HG03139 (cell line): ENCODE data around the gene VPS13C.

Source experiments
- ATAC-seq: cut with Tn5 transposase; IDR thresholded peaks from one replicate; pipeline ENCODE4 v1.9.1; 2021; ENCODE audit not compliant: unreplicated experiment

VPS13C gene

DNA sequence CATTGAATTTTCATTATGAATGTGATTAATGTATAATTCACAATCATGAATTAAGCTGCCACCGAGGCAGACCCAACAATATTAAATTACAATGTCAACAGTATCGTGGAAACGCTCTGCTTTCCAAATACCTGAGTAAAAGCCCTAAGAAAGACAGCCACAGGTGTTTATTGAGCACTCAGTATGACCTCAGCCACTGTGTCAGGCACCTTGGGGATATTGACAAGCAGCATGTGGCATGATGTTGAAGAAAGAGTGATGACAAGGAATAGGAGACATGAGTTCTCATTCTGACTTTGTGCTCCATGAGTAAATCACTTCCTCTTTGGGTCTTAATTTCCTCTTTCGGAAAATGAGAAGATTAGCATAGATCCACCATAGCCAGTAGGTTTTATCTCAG is 19.3 kb upstream of the VPS13C start:
- ATAC-seq, result no peak

DNA sequence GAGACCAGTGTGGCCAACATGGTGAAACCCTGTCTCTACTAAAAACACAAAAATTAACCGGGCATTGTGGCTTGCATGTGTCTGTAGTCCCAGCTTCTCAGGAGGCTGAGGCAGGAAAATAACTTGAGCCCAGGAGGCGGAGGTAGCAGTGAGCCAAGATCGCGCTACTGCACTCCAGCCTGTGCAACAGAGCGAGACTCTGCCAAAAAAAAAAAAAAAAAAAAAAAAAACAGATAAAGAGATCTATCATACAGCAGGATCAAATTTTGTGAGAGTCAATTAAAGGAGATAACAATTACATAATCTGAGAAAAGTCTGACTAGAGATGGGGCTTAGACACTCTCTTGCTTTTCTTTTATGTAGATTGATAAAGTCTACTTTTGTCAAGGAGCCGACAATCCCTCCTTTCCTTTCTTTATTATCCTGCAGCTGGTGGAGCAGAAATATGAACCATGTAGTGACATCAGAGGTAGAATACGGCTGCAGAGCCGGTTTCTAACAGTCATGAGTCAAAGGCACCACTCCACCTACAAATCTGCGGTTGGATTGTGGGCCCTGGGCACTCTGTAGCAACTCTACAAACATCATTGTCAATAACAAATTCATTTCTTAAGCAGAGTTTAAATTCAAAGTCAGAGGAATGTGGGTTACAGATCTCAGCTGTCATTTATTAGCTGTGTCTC is 15.5 kb upstream of the VPS13C start:
- no peak for ATAC-seq

DNA sequence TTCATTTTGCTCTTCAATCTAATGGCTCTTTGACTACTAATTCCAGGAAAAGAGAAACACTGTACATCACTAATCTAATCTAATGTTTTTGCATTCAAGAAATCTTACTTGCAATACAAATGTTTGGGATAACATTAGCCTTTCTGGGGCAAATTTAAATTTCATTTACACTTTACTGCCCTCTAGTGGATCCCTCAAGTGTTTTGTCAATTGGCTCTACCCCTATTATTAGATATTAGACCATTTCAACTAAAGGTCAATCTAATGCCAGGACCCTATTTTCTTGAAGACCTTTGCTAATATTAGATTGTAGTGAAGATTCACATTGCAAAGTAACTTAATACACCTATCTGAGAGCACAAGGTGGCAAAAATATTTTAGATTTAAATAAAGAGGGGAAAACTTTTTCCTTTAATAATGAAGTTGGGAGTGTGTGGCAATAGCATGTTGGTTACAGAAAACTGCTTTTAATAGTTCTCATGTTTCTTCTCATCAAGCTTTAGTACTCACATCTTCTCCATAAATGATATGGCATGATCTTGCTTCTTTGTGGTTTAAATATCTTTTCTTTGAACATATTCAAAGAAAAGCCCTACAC is 11.6 kb upstream of the VPS13C start:
- ATAC-seq, result no peak

DNA sequence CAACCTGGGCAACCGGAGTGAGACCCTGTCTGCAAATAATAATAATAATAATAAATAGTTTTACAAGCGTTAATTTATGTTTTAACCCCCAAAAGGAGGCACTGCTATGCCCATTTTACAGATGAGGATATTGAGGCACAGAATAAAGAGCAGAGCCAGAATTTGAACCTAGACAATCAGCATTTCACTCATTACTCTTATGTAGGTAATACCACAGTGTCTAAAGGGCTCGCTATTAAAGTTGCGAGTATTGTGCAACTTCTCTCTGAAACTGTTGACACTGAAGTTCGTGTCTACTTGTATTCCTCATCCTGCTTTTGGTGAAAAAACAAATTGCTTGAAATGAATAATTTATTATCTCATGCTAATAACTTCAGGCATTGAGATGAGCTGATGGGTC is 9.3 kb upstream of the VPS13C start:
- ATAC-seq, result no peak

DNA sequence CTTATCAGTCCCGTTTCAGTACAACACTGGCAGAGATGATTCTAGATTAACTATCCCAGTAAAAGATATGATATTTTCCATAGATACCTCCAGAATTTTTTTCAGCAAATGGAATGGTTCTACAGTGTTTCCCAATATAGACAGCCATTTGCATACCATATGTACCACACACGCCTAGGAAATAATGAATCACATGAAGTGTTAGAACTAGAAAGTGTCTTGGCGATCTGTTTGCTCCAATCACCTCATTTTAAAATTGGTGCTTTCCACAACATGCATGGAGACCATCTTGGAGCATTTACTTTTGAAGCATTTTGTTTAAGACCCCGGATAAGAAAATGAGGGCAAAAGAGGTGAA is 8.5 kb upstream of the VPS13C start:
- ATAC-seq, result no peak

DNA sequence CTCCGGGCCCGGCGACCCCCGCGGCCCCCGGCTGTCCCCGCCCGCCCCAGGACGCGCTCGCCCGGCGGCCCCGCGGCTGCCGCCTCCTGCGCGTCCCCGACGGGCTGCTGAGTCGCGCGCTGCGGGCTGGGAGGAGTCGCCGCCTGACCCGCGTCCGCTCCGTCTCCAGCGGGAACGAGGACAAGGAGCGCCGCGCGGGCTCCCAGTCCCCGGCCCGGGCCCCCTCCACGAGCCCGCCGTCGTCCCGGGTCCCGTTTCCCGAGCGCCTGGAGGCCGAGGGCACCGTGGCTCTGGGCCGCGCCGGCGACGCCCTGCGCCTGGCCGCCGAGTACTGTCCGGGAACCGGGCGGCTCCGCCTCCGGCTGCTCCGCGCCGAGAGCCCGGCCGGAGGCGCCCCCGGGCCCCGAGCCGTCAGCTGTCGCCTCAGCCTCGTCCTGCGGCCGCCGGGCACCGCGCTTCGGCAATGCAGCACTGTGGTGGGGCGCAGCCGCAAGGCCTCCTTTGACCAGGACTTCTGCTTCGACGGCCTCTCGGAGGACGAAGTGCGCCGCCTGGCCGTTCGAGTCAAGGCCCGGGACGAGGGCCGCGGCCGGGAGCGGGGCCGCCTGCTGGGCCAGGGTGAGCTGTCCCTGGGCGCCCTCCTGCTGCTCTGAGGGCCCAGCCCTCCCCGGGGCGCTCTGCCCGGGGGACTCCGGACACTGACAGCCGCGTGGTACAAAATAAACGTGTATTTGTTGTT is 8.0 kb upstream of the VPS13C start:
- ATAC-seq, result no peak

DNA sequence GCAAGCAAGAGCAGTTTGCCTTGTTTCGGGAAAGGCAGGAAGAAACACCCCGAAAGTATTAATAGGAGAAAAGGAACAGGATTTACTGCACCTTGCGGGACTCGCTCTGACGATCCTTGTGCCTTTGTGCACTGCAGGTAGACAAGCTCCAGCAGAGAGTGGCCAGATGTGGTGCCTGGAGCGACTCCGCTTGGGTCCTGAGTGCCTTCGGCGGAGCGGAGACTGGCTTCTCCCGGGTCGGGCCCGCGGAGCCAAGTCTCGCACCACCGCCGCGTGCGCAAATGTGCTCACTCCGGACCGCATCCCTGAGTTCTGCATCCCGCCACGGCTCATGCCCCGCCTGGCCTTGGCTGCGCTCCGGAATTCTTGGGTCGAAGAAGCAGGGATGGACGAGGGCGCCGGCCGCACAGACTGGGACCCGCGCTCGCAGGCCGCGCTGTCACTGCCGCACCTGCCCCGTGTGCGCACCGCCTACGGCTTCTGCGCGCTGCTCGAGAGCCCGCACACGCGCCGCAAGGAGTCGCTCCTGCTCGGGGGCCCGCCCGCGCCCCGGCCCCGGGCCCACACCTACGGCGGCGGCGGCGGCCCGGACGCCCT is 7.3 kb upstream of the VPS13C start:
- ATAC-seq, result no peak

DNA sequence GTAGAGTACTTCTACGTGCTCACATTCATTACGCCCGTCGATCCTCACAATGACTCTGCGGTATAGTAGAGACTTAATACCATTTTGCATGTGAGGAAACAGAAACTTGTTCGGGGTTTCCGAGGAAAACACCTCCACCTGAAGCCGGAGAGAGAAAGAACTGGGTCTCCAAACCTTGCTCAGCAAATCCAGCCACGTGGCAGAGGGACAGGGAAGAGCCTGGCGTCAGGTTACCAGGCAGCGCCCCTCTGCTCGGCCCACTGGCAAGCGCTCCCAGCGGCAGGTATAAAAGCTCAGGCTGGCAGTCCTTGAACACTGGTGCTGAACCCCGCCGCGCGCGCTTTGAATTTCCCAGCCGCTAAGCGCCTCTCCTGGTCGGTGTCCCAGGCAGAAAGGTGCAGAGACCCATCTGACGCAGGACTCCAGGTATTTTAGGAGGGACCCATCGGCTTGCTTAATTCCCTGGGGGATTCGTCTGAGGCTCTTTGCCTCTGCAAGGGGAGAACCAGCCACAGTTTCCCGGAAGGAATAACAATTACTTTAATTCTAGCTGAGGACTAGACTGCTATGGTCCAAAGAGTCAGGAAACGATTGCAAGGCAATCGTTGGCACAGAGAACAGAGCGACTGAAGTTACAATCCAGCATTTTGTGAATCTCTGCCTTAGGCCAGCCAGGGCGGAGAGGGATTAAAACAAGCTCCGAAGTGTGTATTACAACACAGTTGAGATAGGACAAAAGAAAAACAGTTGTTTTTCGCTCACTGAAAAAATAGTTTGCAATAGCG is 6.6 kb upstream of the VPS13C start, which contains the start of gene C2CD4A:
C2CD4A (plus strand) TSS at position 315 of the 785 bp plus-strand sequence. CDS start 637 bp downstream, outside the sequence.
- ATAC-seq, result no peak

DNA sequence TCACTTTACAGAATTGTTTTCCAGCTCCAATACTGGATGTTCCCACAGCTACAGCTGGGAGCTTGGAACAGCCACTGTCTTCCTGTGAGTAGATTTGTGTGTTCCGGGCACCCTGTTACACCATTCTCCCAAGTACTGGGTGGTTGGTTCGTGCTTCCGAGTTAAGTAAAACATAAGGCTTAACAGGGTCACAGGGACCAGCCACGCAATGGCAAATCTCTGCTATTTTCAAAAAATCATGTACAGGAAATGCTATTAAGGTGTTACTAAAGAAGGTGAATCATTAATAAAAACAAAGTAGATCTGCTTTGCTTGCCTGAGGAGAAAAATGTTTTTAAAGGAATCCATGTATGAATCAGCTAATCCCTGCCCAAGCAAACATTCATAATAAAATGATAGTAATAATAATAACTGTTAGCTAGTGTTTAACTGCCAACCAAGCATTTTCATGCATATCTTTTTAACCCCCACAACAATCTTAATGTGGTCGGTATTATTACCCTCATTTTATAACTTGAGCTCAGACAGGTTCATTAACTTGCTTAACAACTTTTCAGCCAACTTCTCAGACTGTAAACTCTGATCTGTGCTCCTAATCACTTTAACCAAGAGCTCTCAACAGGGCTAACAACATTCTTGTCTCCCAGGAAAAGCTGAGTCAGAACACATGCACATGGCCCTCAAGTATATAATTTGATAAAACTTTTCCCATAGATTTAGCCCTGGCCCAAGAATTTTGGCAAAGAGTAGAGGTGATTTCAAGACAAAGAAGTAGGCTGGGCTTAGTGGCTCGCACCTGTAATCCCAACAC is 3.8 kb upstream of the VPS13C start:
- no peak for ATAC-seq

DNA sequence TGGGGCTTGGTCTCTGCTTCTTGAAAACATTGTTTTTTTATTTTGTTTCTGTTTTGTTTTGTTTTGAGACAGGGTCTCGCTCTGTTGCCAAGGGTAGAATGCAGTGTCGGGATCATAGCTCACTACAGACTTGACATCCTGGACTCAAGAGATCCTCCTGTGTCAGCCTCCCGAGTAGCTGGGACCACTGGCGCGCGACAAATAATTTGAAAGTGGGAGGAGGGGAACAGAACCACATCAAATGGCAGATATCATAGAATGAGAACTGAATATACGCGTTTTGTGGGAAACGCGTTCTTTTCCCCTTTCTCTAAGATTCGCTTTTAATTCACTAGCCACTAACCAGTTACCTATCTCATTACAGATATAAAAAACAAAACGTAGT is 641 bp upstream of the VPS13C start:
- ATAC-seq, result no peak

DNA sequence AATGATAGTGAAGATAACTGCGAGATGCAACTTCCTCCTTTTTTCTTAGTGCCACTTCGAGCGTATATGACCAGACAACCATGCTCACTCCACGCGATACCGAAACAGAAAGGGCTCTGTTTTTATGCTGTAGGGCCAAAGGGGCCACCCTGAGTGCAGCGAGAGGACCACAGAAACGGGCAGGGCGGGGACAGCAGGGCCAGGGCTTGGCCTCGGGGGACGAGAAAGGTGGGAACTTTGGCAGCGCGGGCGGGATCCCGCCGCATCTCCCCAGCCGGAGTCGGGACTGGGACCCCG is 483 bp downstream of the VPS13C start:
- ATAC-seq, result peak; percentile 71

DNA sequence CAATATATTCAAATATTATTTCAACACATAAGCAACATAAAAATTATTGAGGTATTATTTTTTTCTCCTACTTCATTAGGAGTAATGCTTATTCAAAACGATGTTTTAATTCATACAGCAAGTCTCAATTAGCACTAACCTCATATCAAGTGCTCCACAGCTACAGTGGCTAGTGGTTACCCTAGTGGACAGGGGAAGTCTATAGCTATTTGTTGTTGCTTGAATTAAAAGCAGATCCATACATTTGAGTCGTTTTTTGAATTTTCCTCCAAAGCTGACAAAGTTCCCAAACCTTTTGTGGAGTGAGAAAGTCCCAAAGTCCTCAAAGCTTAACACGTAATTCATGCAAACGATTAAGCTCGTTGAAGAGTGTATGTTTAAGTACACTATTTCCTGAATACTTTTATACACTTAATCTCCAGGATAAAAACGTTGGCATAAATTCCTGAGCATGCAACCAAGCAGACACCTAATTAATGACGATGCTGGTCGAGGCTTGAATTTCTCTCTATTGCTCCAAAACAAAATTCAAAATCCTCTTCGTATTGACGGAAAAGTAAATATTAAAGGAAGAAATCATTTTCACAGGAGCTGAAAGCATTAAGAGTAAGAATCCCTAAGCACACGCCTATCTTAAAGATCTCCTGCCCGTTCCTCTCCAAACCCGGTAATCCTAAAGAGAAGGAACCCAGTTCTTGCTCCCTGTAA is 985 bp downstream of the VPS13C start:
- ATAC-seq, result no peak

DNA sequence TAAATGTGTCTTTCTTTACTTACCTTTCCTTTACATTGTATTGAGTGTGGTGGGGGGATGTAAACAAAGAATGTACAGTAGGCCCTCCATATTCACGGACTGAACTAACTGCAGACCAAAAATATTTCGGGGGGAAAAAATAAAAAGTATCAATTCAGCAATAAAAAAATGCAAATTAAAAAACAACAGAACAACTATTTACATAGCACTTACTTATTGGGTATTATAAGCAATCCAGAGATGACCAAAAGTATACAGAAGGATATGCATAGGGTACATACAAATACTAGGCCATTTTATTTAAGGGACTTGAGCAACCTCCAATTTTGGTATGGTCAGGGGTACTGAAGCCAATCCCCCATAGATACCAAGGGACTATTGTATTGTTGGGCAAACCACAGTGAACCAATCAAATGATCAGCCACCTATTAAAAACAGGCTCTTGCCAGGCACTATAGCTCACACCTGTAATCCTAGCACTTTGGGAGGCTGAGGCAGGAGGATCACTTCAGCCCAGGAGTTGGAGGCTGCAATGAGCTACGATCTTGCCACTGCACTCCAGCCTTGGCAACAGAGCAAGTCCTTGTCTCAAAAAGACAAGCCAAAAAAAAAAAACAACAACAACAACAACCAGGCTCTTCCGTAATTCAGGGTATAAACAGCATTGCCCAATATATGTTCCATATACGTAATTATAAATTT is 1.8 kb downstream of the VPS13C start:
- ATAC-seq, result no peak

DNA sequence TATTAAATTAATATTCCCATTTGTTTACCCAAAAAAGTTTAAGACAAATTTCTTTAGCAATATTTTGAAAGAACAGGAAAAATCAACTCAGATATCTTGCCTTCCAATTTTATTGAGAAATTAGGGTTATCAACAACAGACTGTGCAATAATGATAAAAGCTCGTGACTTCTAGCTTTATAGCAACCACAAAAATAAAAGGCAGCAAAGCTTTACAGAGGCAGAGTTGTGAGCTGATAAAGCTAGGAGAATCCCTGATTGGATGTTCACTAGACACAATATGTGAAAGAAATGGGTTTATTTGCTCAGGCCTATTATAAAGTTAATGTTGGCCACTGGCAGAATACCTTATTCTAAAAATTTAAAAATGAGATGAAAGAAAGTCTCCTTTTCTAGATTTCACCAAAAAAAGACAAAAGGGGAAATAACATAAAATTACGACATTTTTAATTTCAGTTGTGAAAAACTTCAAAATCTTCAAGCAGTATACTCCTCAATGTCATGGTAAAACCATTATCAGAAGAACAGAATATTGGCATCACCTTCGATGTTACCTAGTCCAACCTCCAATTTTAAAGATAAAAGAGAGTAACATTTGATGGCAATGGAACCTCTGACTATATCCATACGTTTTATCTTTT is 2.8 kb downstream of the VPS13C start:
- ATAC-seq, result no peak

DNA sequence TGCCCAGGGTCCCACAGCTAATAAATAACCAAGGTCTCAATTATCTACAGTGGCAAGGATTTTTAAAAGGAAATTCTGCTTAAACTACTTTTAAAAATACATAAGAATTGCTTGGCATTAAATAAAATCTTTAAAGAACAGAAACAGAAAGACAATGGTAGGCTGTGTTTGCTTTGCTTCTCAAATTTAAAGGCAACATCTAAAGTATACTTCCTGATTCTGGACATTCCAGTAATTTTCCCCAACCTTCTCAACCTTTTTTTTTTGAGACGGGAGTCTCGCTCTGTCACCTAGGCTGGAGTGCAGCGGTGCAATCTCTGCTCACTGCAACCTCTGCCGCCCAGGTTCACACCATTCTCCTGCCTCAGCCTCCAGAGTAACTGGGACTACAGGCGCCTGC is 5.3 kb downstream of the VPS13C start:
- ATAC-seq, result no peak

DNA sequence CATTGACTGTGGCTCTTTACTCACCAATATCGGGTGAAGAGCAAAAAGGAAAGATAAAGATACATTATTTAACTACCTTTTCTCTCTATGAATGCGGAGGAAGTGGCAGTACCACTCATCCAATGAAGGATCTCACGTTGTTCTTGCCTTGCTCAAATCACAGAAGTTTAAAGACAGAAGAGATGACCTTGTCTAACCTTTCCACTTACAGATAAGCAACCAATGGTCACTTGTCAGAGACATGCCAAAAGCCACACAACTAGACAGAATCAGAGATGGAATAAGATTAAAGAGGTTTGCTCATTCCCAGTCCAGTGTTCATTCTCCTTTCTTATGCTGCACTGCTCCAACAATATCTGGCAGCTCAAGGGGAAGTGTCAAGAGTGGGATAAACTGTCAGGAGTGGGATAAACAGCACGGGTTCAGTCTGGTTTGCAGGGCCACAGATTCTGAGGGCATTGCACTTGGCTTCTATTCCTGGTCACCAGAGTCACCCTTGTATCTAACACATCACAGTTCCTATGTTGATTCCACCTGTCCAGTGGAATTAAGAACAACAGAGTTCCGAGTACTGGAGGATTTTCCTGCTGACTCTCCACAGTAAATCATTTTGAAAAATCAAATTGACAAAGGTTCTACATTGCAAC is 6.7 kb downstream of the VPS13C start:
- no peak for ATAC-seq

DNA sequence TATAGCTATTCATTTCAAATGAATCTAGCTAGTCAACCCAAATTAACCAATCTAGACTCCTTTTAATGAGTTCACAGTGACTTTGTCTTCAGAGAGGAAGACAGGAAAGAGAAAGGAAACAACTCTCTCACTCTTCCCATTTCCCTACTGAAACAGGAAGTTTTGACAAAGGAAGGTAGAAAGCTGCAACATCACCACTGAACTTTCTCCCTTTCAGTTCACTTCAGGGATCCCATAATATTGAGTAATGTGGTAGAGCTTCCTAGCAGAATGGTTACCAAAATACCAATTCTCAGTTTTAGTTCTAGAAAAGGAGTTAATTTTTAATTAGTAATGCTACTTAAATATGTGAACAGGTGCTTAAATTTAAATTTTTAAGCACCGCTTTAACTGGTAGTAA is 7.5 kb downstream of the VPS13C start:
- ATAC-seq, result no peak

DNA sequence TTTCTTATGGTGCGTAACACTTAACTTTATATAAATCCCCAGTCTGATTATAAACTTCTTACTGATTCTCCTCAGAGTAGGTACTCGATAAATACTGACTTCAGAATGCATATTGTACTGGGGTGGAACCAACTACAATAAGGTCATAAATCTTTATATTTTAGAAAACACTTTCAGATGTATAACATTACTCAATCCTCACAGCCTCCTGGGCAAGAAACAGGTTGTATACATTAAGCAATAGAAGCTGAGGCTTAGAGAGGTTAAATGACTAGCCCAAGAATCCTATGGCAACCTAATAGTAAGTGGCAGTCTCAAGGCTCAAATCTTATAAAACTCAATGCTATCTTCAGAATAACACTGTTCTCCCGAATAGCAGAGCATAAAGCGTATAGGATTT is 9.1 kb downstream of the VPS13C start:
- no peak for ATAC-seq
